Fibroblast of lung (primary cell): ENCODE data around the gene CUTA.

Source experiments
- EZH2 ChIP-seq: IDR thresholded peaks from 2 replicates; pipeline ENCODE4 v1.5.1; 2012; ENCODE audit warnings: low read length, control low read depth, mild to moderate bottlenecking; ENCODE audit errors: missing control alignments
- TF ChIP-seq, protein P1 (sequence below), 2 donors: IDR thresholded peaks in 1 of 2; conservative IDR thresholded peaks in 1 of 2; 1 replicate in 1 of 2; 2 replicates in 1 of 2; pipeline ENCODE4 v1.5.1; 2011 to 2012; ENCODE audit warnings: low read length in 2 of 2, control low read depth in 1 of 2, inconsistent platforms in 1 of 2, low read depth in 1 of 2, mild to moderate bottlenecking in 1 of 2

DNA sequence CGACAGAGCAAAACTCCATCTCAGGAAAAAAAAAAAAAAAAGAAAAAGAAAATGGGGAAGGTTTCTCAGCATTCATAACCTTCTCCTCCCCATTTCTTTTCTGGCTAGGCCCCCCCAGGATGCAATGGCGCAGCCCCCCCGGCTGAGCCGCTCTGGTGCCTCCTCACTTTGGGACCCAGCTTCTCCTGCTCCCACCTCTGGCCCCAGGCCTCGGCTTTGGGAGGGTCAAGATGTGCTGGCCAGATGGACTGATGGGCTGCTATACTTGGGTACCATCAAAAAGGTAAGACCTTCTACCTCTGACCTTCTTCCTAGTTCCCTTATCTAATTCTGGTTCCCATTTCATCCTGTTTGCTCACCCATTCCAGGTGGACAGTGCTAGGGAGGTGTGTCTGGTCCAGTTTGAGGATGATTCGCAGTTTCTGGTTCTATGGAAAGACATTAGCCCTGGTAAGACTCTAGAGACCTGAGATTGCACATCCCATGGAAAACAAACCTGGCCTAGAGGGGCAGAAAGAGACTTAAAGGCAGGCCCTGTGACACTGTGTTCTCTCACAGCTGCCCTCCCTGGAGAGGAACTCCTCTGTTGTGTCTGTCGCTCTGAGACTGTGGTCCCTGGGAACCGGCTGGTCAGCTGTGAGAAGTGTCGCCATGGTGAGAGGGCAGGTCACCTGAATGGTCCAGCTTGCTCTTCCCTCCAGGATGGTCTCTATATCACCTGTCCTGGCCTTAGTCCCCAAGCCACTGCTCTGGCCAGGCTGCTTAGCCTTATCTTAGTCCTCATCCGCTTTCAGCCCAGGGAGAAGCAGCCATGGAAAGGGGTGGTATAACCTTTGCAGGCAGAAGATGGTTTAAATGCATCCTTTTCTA lies 5.5 kb downstream of the CUTA start:
- TF ChIP-seq, protein P1, sequence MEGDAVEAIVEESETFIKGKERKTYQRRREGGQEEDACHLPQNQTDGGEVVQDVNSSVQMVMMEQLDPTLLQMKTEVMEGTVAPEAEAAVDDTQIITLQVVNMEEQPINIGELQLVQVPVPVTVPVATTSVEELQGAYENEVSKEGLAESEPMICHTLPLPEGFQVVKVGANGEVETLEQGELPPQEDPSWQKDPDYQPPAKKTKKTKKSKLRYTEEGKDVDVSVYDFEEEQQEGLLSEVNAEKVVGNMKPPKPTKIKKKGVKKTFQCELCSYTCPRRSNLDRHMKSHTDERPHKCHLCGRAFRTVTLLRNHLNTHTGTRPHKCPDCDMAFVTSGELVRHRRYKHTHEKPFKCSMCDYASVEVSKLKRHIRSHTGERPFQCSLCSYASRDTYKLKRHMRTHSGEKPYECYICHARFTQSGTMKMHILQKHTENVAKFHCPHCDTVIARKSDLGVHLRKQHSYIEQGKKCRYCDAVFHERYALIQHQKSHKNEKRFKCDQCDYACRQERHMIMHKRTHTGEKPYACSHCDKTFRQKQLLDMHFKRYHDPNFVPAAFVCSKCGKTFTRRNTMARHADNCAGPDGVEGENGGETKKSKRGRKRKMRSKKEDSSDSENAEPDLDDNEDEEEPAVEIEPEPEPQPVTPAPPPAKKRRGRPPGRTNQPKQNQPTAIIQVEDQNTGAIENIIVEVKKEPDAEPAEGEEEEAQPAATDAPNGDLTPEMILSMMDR (conservative IDR thresholded peaks at IDR 0.05 in 1 of 2, IDR thresholded peaks at IDR 0.05 in 1 of 2; ENCODE audit: low read depth in 1 of 2, low read length in 2 of 2): no peak
- TF ChIP-seq EZH2: no peak
